GM18519 (cell line): ENCODE measurements around the gene CPEB3.
"Not testable (repeated sequence)": the region's sequence is repeated elsewhere in the genome, so short reads cannot be mapped to it uniquely, and the experiment has no call there.

Experiments
- ATAC-seq: cut with Tn5 transposase; IDR thresholded peaks from one replicate; pipeline ENCODE4 v1.9.1; 2021; ENCODE audit warnings: mild to moderate bottlenecking, moderate library complexity; ENCODE audit not compliant: unreplicated experiment, low FRiP score

Gene CPEB3

GRCh38 chr10:92149261-92149660, 141.6 kb downstream of the CPEB3 start:
- ATAC-seq, result no peak

GRCh38 chr10:92146781-92147180, 144.1 kb downstream of the CPEB3 start:
- no peak for ATAC-seq

GRCh38 chr10:92146107-92146506, 144.8 kb downstream of the CPEB3 start:
- no peak for ATAC-seq

GRCh38 chr10:92142949-92143348, 147.9 kb downstream of the CPEB3 start:
- ATAC-seq, result peak; percentile 61

- ATAC-seq, result no peak
Observed at GRCh38 chr10:92142512-92142911, 148.4 kb downstream of the CPEB3 start.

GRCh38 chr10:92141147-92141546, 149.7 kb downstream of the CPEB3 start:
- not testable (repeated sequence) for ATAC-seq

- ATAC-seq, result not testable (repeated sequence)
Observed at GRCh38 chr10:92134049-92134448, 156.8 kb downstream of the CPEB3 start.

GRCh38 chr10:92131275-92131820, 159.5 kb downstream of the CPEB3 start:
- no peak for ATAC-seq

GRCh38 chr10:92130622-92131274, 160.1 kb downstream of the CPEB3 start:
- ATAC-seq, result no peak

- no peak for ATAC-seq
Observed at GRCh38 chr10:92126100-92126650, 164.7 kb downstream of the CPEB3 start.

- no peak for ATAC-seq
Observed at GRCh38 chr10:92125144-92125543, 165.7 kb downstream of the CPEB3 start.

GRCh38 chr10:92124616-92125143, 166.2 kb downstream of the CPEB3 start:
- ATAC-seq, result no peak

GRCh38 chr10:92124020-92124419, 166.9 kb downstream of the CPEB3 start:
- no peak for ATAC-seq

- no peak for ATAC-seq
Observed at GRCh38 chr10:92122941-92123450, 167.9 kb downstream of the CPEB3 start.

GRCh38 chr10:92121686-92122492, 169.0 kb downstream of the CPEB3 start:
- no peak for ATAC-seq

GRCh38 chr10:92119340-92119739, 171.5 kb downstream of the CPEB3 start:
- no peak for ATAC-seq

GRCh38 chr10:92114917-92115316, 176.0 kb downstream of the CPEB3 start:
- not testable (repeated sequence) for ATAC-seq

GRCh38 chr10:92113911-92114600, 176.8 kb downstream of the CPEB3 start:
- no peak for ATAC-seq

- ATAC-seq, result no peak
Observed at GRCh38 chr10:92112462-92112861, 178.4 kb downstream of the CPEB3 start.

- ATAC-seq, result no peak
Observed at GRCh38 chr10:92111336-92111939, 179.4 kb downstream of the CPEB3 start.
